Suprapubic skin (tissue), 4 donors: ENCODE data around the gene RIMBP2. TPM values are rescaled to one million over a fixed set of nuclear protein-coding genes. Genes with fewer than 3 reads are reported as not detected.

ENCODE experiments used
- DNase-seq, 2 donors: peaks; one replicate each; pipeline ENCODE4 v3.0.0-alpha.2; 2019; ENCODE audit warnings: low spot score in 2 of 2
- H3K27ac ChIP-seq: fragments of 200-600 bp; sonication (generic); one replicate; pipeline ENCODE4 v1.5.1; 2019
- H3K27me3 ChIP-seq: fragments of 200-600 bp; sonication (generic); one replicate; pipeline ENCODE4 v1.5.1; 2019
- H3K36me3 ChIP-seq: fragments of 200-600 bp; sonication (generic); one replicate; pipeline ENCODE4 v1.5.1; 2019
- H3K4me1 ChIP-seq: fragments of 200-600 bp; sonication (generic); one replicate; pipeline ENCODE4 v1.5.1; 2019
- H3K4me3 ChIP-seq: fragments of 200-600 bp; sonication (generic); one replicate; pipeline ENCODE4 v1.5.1; 2019; ENCODE audit warnings: mild to moderate bottlenecking
- H3K9me3 ChIP-seq: fragments of 200-600 bp; sonication (generic); one replicate; pipeline ENCODE4 v1.5.1; 2019
- CTCF ChIP-seq, 2 donors: fragments of 200-600 bp in 1 of 2; fragments of 450-650 bp in 1 of 2; sonication (generic) in 1 of 2; IDR thresholded peaks; one replicate each; pipeline ENCODE4 v1.5.1; 2016 to 2019; ENCODE audit warnings: antibody characterized with exemption in 2 of 2, mild to moderate bottlenecking in 1 of 2, moderate library complexity in 1 of 2
- EP300 ChIP-seq: sonication (generic); formaldehyde crosslinking; IDR thresholded peaks from one replicate; pipeline ENCODE4 v1.6.1; 2017; ENCODE audit warnings: antibody characterized with exemption
- POLR2A ChIP-seq, 2 donors: fragments of 450-650 bp; IDR thresholded peaks; one replicate each; pipeline ENCODE4 v1.6.1; 2017; ENCODE audit warnings: antibody characterized with exemption in 2 of 2, mild to moderate bottlenecking in 2 of 2, moderate library complexity in 2 of 2
- POLR2AphosphoS5 ChIP-seq, 3 donors: sonication (generic); formaldehyde crosslinking; IDR thresholded peaks; one replicate each; pipeline ENCODE4 v1.6.1; 2017; ENCODE audit warnings: antibody characterized with exemption in 3 of 3
- WGBS: methylation state at CpG from one replicate; pipeline ENCODE4 v1.1.5; 2018; 5-methylcytosine and 5-hydroxymethylcytosine counted together
- total RNA-seq, 4 donors: library from RNA; depleted of rRNA; stranded (reverse); fragments of >200 nt; gene quantifications; one replicate each; pipeline ENCODE4 v1.1.0, GENCODE V29; 2016

Gene RIMBP2
- total RNA-seq, 4 donors from 2014 or later = 2.1 to 21.8 (median 3.0) TPM

DNA sequence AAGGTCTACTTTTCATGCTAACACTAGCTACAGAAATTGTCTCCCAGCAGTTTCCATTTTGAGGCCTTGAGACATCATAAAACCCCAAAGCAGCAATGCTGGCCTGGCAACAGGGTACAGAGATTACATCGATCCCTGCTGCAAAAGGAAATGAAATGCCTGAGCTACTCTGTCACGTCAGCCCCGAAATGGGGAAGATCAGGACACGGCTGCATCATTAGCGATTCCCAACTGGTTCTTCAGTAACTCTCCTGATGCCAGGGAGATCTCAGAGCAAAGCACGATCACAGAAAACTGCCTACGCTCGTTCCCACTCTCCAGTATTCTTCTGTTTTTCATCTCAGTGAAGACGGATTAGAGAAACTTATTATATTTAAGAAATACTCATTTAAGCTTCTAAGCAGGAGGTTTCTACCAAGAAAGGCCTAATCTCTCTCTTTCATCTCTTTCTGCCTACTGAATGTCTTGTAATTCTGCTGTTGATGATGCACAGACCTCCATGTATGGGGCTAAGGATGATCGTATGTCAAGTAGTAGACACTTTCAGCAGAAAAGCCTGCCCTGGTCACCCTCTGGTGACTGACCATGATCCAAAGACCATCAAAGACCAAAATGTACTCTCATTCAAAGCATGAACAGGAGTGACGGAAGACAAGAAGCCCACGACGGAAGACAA, 168.5 kb downstream of the RIMBP2 start:
- H3K4me1 ChIP-seq = no peaks in the 10 kb centered on the region
- no peaks in the 10 kb centered on the region for H3K36me3 ChIP-seq
- peaks cover 6% of the 10 kb centered on the region for H3K9me3 ChIP-seq
- whole genome bisulfite sequencing = 84% methylated on average over 13 of the region's 13 CpGs
- no peak overlapping the region for H3K27ac ChIP-seq
- H3K4me3 ChIP-seq = no peak overlapping the region
- H3K27me3 ChIP-seq = no peaks in the 10 kb centered on the region
- no peak for TF ChIP-seq CTCF (IDR thresholded peaks at IDR 0.05)
- no peak for TF ChIP-seq POLR2A (IDR thresholded peaks at IDR 0.05)
- TF ChIP-seq EP300 = no peak
- no peak for TF ChIP-seq POLR2AphosphoS5 (IDR thresholded peaks at IDR 0.05)
- DNase-seq = no peak

- Histone ChIP-seq H3K4me1 (no peaks in the 10 kb centered on the region), H3K9me3 (no peaks in the 10 kb centered on the region), H3K36me3 (no peaks in the 10 kb centered on the region), H3K27me3 (no peaks in the 10 kb centered on the region), H3K4me3 (no peak overlapping the region), H3K27ac (no peak overlapping the region)
- no peak for DNase-seq
- WGBS = 88% methylated on average over 11 of the region's 11 CpGs
- TF ChIP-seq POLR2AphosphoS5 (IDR thresholded peaks at IDR 0.05) (no peak), POLR2A (IDR thresholded peaks at IDR 0.05) (no peak), EP300 (no peak), CTCF (IDR thresholded peaks at IDR 0.05) (no peak)
These were observed 169.6 kb downstream of the RIMBP2 start for GRCh38 chr12:130546494-130546893.

- 84% methylated on average over 17 of the region's 17 CpGs for WGBS
- Histone ChIP-seq H3K9me3 (no peaks in the 10 kb centered on the region), H3K4me1 (no peaks in the 10 kb centered on the region), H3K36me3 (no peaks in the 10 kb centered on the region), H3K27me3 (no peaks in the 10 kb centered on the region), H3K4me3 (no peak overlapping the region), H3K27ac (no peak overlapping the region)
- DNase-seq = no peak
- TF ChIP-seq POLR2A (IDR thresholded peaks at IDR 0.05) (no peak), EP300 (no peak), POLR2AphosphoS5 (IDR thresholded peaks at IDR 0.05) (no peak), CTCF (IDR thresholded peaks at IDR 0.05) (no peak)
These were observed 170.6 kb downstream of the RIMBP2 start for GRCh38 chr12:130545475-130545874.

GRCh38 chr12:130540376-130540775, 175.7 kb downstream of the RIMBP2 start:
- Histone ChIP-seq H3K4me3 (no peak overlapping the region), H3K27me3 (no peaks in the 10 kb centered on the region), H3K36me3 (no peaks in the 10 kb centered on the region), H3K27ac (no peak overlapping the region), H3K9me3 (no peaks in the 10 kb centered on the region), H3K4me1 (no peaks in the 10 kb centered on the region)
- TF ChIP-seq POLR2AphosphoS5 (IDR thresholded peaks at IDR 0.05) (no peak), POLR2A (IDR thresholded peaks at IDR 0.05) (no peak), EP300 (no peak), CTCF (IDR thresholded peaks at IDR 0.05) (no peak)
- no peak for DNase-seq
- 92% methylated on average over 6 of the region's 6 CpGs for WGBS

DNA sequence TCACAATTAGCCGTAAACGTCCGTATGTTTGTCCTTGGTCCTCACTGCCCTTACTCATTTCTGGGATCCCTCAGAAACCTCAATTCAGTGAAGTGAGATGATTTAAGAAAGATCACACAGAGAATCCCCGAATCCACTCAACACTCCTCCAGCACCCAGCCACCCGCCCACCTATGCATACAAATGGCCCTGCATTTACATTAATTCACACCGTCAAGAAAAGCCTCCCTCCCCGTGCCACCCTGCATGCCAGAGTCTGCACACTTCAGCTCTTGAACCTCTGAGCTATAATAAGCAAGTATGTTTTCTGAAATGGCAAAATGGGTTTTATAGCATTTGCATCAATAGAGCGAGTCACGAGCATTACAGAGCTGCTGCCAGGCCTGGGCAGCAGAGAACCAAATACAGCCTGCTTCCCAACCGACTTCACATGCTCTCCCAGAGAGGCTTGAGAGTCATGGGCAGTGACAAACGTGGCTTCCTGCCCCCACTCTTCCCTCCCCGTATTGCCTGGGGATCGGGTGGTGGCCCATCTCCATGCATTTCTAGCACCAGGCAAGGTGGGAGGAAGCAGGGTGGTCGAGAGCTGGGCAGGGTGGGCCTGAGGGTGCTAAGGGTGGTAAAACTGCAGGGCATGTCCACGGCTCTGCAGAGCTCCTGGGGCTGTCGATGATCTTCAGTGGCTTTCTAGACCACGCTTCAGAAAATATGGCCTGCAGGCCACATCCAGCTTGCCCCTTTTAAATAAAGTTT, 177.6 kb downstream of the RIMBP2 start:
- no peaks in the 10 kb centered on the region for H3K4me1 ChIP-seq
- no peaks in the 10 kb centered on the region for H3K27me3 ChIP-seq
- H3K36me3 ChIP-seq = no peaks in the 10 kb centered on the region
- 80% methylated on average over 17 of the region's 17 CpGs for whole genome bisulfite sequencing
- no peaks in the 10 kb centered on the region for H3K9me3 ChIP-seq
- DNase-seq = no peak
- TF ChIP-seq POLR2A (IDR thresholded peaks at IDR 0.05) (no peak), POLR2AphosphoS5 (IDR thresholded peaks at IDR 0.05) (no peak), CTCF (IDR thresholded peaks at IDR 0.05) (no peak), EP300 (no peak)
- no peak overlapping the region for H3K4me3 ChIP-seq
- H3K27ac ChIP-seq = no peak overlapping the region
